ENCODE measurements around the gene NXPH1. TPM values are rescaled to one million over a fixed set of nuclear protein-coding genes. Genes with fewer than 3 reads are reported as not detected.

The NXPH1 gene
- total and polyA plus RNA-seq, 3 donors from 2014 or later: 0.24 to 0.94 (median 0.37) TPM

DNA sequence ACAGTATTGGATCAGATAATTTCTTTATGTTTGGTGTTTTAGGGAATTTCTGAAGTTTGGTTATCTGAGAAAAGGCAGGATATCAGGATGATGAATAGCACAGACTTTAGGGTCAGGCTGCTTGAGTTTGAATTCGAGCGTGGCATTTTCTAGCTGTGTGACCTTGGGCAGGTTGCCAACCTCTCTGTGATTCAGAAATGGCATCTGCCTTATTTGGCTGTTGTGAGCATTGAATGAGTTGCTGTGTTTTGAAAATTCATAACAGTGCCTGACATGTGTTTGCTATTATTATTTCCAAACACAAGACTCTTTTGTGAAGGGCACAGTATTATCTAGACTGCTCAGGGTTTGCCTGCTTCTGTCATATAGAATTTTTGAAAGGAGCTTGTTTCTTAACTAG is 66.9 kb downstream of the NXPH1 start:
- H3K27ac ChIP-seq: no peak overlapping the region
- TF ChIP-seq, protein P1, sequence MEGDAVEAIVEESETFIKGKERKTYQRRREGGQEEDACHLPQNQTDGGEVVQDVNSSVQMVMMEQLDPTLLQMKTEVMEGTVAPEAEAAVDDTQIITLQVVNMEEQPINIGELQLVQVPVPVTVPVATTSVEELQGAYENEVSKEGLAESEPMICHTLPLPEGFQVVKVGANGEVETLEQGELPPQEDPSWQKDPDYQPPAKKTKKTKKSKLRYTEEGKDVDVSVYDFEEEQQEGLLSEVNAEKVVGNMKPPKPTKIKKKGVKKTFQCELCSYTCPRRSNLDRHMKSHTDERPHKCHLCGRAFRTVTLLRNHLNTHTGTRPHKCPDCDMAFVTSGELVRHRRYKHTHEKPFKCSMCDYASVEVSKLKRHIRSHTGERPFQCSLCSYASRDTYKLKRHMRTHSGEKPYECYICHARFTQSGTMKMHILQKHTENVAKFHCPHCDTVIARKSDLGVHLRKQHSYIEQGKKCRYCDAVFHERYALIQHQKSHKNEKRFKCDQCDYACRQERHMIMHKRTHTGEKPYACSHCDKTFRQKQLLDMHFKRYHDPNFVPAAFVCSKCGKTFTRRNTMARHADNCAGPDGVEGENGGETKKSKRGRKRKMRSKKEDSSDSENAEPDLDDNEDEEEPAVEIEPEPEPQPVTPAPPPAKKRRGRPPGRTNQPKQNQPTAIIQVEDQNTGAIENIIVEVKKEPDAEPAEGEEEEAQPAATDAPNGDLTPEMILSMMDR (IDR thresholded peaks at IDR 0.05): no peak
- TF ChIP-seq POLR2A (IDR thresholded peaks at IDR 0.05): no peak
- intact Hi-C loops (cut with DNase I; ENCODE audit: low total_unique reads): no loop called here
- H3K9me3 ChIP-seq: no peaks in the 10 kb centered on the region
- DNase-seq: peak; percentile 78
- WGBS, 2 donors: 23 to 27% methylated on average over 2 of the region's 2 CpGs
- no peaks in the 10 kb centered on the region for H3K4me1 ChIP-seq
- no peaks in the 10 kb centered on the region for H3K27me3 ChIP-seq
- H3K36me3 ChIP-seq (ENCODE audit: low read depth, missing control alignments): no peaks in the 10 kb centered on the region
- H3K4me3 ChIP-seq: no peak overlapping the region

GRCh38 chr7:8507566-8507965 is 74.2 kb downstream of the NXPH1 start:
- Histone ChIP-seq H3K27ac (no peak overlapping the region), H3K4me3 (no peak overlapping the region), H3K36me3 (ENCODE audit: low read depth, missing control alignments) (no peaks in the 10 kb centered on the region), H3K27me3 (no peaks in the 10 kb centered on the region), H3K4me1 (no peaks in the 10 kb centered on the region), H3K9me3 (no peaks in the 10 kb centered on the region)
- intact Hi-C loops (cut with DNase I; ENCODE audit: low total_unique reads): no loop called here
- DNase-seq: no peak
- no peak for TF ChIP-seq POLR2A (IDR thresholded peaks at IDR 0.05)
- TF ChIP-seq, protein P1 (IDR thresholded peaks at IDR 0.05): no peak
- WGBS, 2 donors: 40 to 45% methylated on average over 2 of the region's 2 CpGs

GRCh38 chr7:8509621-8510020 is 76.2 kb downstream of the NXPH1 start:
- intact Hi-C loops (cut with DNase I; ENCODE audit: low total_unique reads): no loop called here
- H3K4me1 ChIP-seq: no peaks in the 10 kb centered on the region
- no peaks in the 10 kb centered on the region for H3K36me3 ChIP-seq (ENCODE audit: low read depth, missing control alignments)
- H3K9me3 ChIP-seq: no peaks in the 10 kb centered on the region
- H3K4me3 ChIP-seq: no peak overlapping the region
- no peak for DNase-seq
- H3K27me3 ChIP-seq: no peaks in the 10 kb centered on the region
- 91 to 100% methylated on average over 1 of the region's 1 CpG for WGBS, 2 donors
- TF ChIP-seq, protein P1 (IDR thresholded peaks at IDR 0.05): no peak
- TF ChIP-seq POLR2A (IDR thresholded peaks at IDR 0.05): no peak
- no peak overlapping the region for H3K27ac ChIP-seq

GRCh38 chr7:8511855-8512254 is 78.4 kb downstream of the NXPH1 start:
- 68 to 76% methylated on average over 3 of the region's 3 CpGs for WGBS, 2 donors
- Histone ChIP-seq H3K27me3 (no peaks in the 10 kb centered on the region), H3K9me3 (no peaks in the 10 kb centered on the region), H3K4me1 (no peaks in the 10 kb centered on the region), H3K36me3 (ENCODE audit: low read depth, missing control alignments) (no peaks in the 10 kb centered on the region), H3K4me3 (no peak overlapping the region), H3K27ac (no peak overlapping the region)
- no peak for DNase-seq
- intact Hi-C loops (cut with DNase I; ENCODE audit: low total_unique reads): no loop called here
- TF ChIP-seq POLR2A (IDR thresholded peaks at IDR 0.05): no peak
- TF ChIP-seq, protein P1 (IDR thresholded peaks at IDR 0.05): no peak

- intact Hi-C loops (cut with DNase I; ENCODE audit: low total_unique reads): no loop called here
- Histone ChIP-seq H3K9me3 (no peaks in the 10 kb centered on the region), H3K27ac (no peak overlapping the region), H3K36me3 (ENCODE audit: low read depth, missing control alignments) (no peaks in the 10 kb centered on the region), H3K27me3 (no peaks in the 10 kb centered on the region), H3K4me1 (no peaks in the 10 kb centered on the region), H3K4me3 (no peak overlapping the region)
- no peak for DNase-seq
- 37 to 54% methylated on average over 3 of the region's 3 CpGs for WGBS, 2 donors
- TF ChIP-seq, protein P1 (IDR thresholded peaks at IDR 0.05): no peak
- TF ChIP-seq POLR2A (IDR thresholded peaks at IDR 0.05): no peak
Measured at GRCh38 chr7:8514781-8515519, 81.5 kb downstream of the NXPH1 start.

Measured in testis (tissue), 3 donors.